OCI-LY1 (cell line): ENCODE data around the gene NDUFV1.
"Not testable (repeated sequence)": the region's sequence is repeated elsewhere in the genome, so short reads cannot be mapped to it uniquely, and the experiment has no call there.

Experiments used
- H2AFZ ChIP-seq: fragments of 200-600 bp; sonication (generic), shearing (Covaris generic); 2 replicates; pipeline ENCODE4 v1.6.0; 2014; ENCODE audit warnings: antibody characterized with exemption, mild to moderate bottlenecking, low read length
- H3F3A ChIP-seq: fragments of 200-600 bp; sonication (generic), shearing (Covaris generic); 2 replicates; pipeline ENCODE4 v1.6.0; 2014; ENCODE audit warnings: mild to moderate bottlenecking, antibody characterized with exemption, low read length, moderate library complexity; ENCODE audit not compliant: insufficient read depth
- H3K27ac ChIP-seq: fragments of 200-600 bp; sonication (generic); 2 replicates; pipeline ENCODE4 v1.5.1; 2014; ENCODE audit warnings: low read length, mixed run types, mild to moderate bottlenecking, low read depth; ENCODE audit not compliant: poor library complexity, severe bottlenecking
- H3K27me3 ChIP-seq: fragments of 200-600 bp; sonication (generic); 2 replicates; pipeline ENCODE4 v1.6.0; 2014; ENCODE audit warnings: antibody characterized with exemption, mild to moderate bottlenecking, low read length, moderate library complexity; ENCODE audit not compliant: insufficient read depth
- H3K36me3 ChIP-seq: fragments of 200-600 bp; sonication (generic); 2 replicates; pipeline ENCODE4 v1.6.1; 2014; ENCODE audit warnings: mild to moderate bottlenecking, antibody characterized with exemption, low read length, moderate library complexity, mixed read lengths; ENCODE audit not compliant: insufficient read depth
- H3K4me1 ChIP-seq: fragments of 200-600 bp; sonication (generic); 2 replicates; pipeline ENCODE4 v1.5.1; 2014; ENCODE audit warnings: mild to moderate bottlenecking, low read length, moderate library complexity; ENCODE audit not compliant: insufficient read depth, severe bottlenecking
- H3K4me2 ChIP-seq: fragments of 200-600 bp; sonication (generic), shearing (Covaris generic); 2 replicates; pipeline ENCODE4 v1.6.1; 2014; ENCODE audit warnings: low read length
- H3K4me3 ChIP-seq: fragments of 200-600 bp; sonication (generic); 2 replicates; pipeline ENCODE4 v1.5.1; 2014; ENCODE audit warnings: low read length, low read depth, mild to moderate bottlenecking, mixed read lengths; ENCODE audit not compliant: poor library complexity, severe bottlenecking
- H3K79me2 ChIP-seq: fragments of 200-600 bp; shearing (Covaris generic); 2 replicates; pipeline ENCODE4 v1.6.1; 2016; ENCODE audit warnings: mixed run types, low read length, mixed read lengths; ENCODE audit not compliant: insufficient read depth
- H3K9ac ChIP-seq: fragments of 200-600 bp; sonication (generic), shearing (Covaris generic); 2 replicates; pipeline ENCODE4 v1.6.1; 2014; ENCODE audit warnings: mild to moderate bottlenecking, low read length, mixed read lengths
- H3K9me2 ChIP-seq: fragments of 200-600 bp; sonication (generic), shearing (Covaris generic); 2 replicates; pipeline ENCODE4 v1.6.1; 2014; ENCODE audit warnings: low read depth, mild to moderate bottlenecking, low read length, mixed read lengths
- H3K9me3 ChIP-seq: fragments of 200-600 bp; shearing (Covaris generic); 2 replicates; pipeline ENCODE4 v1.6.1; 2014; ENCODE audit warnings: low read length, mixed read lengths
- H4K20me1 ChIP-seq: fragments of 200-600 bp; sonication (generic), shearing (Covaris generic); 2 replicates; pipeline ENCODE4 v1.6.0; 2016; ENCODE audit warnings: mild to moderate bottlenecking, low read length; ENCODE audit not compliant: insufficient read depth
- CTCF ChIP-seq: fragments of 200-600 bp; sonication (generic), shearing (Covaris generic); IDR thresholded peaks from 2 replicates; pipeline ENCODE4 v1.5.1; 2017; ENCODE audit warnings: mild to moderate bottlenecking, antibody characterized with exemption, low read length, moderate library complexity, mixed read lengths
- EZH2 ChIP-seq: fragments of 200-600 bp; sonication (generic), shearing (Covaris generic); IDR thresholded peaks from 2 replicates; pipeline ENCODE4 v1.8.0; 2017; ENCODE audit warnings: borderline replicate concordance, mixed run types, mild to moderate bottlenecking, antibody characterized with exemption, low read length, moderate library complexity, mixed read lengths

The NDUFV1 gene

DNA sequence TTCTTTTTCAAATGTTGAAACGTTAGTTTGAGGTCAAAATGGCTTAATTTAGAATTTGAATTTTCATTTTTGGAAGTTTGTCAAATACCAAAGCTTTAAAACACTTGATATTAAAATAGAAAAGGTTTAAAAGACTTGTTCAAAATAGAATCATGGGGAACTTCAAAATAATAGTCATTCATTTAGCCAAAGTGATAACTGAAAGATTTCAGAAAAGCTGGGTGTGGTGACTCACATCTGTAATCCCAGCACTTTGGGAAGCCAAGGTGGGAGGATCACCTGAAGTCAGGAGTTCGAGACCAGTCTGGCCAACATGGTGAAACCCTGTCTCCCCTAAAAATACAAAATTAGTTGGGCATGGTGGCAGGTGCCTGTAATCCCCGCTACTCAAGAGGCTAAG lies 12.3 kb upstream of the NDUFV1 start:
- Histone ChIP-seq H3K4me2 (no peak overlapping the region), H3K9ac (no peak overlapping the region), H3K27me3 (no peaks in the 10 kb centered on the region; the same call in 1 of the 2 replicates), H3K9me3 (0 out of 2 replicates have a peak, but pooled peaks cover 2% of the 10 kb centered on the region), H4K20me1 (no peaks in the 10 kb centered on the region), H3K27ac (no peak overlapping the region), H3K79me2 (no peaks in the 10 kb centered on the region), H3K4me1 (peaks cover under 1% of the 10 kb centered on the region), H3K4me3 (no peak overlapping the region), H3K9me2 (no peaks in the 10 kb centered on the region), H3F3A (no peaks in the 10 kb centered on the region), H2AFZ (no peak overlapping the region), H3K36me3 (no peaks in the 10 kb centered on the region; the same call in 1 of the 2 replicates)
- no peak for TF ChIP-seq EZH2
- TF ChIP-seq CTCF = no peak

GRCh38 chr11:67596753-67597300 lies 9.9 kb upstream of the NDUFV1 start:
- no peak overlapping the region for H3K4me2 ChIP-seq
- TF ChIP-seq CTCF (no peak), EZH2 (no peak)

DNA sequence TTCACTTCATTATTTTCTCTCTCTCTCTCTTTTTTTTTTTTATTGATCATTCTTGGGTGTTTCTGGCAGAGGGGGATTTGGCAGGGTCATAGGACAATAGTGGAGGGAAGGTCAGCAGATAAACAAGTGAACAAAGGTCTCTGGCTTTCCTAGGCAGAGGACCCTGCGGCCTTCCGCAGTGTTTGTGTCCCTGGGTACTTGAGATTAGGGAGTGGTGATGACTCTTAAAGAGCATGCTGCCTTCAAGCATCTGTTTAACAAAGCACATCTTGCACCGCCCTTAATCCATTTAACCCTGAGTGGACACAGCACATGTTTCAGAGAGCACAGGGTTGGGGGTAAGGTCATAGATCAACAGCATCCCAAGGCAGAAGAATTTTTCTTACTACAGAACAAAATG lies 9.3 kb upstream of the NDUFV1 start:
- H3F3A ChIP-seq, H3K9ac ChIP-seq, H3K4me3 ChIP-seq, H2AFZ ChIP-seq, H3K36me3 ChIP-seq, H3K9me2 ChIP-seq, H4K20me1 ChIP-seq, H3K27me3 ChIP-seq, H3K79me2 ChIP-seq, H3K4me2 ChIP-seq, H3K27ac ChIP-seq, H3K9me3 ChIP-seq: not testable (repeated sequence)
- H3K4me1 ChIP-seq = peaks cover 18% of the 10 kb centered on the region

More at GRCh38 chr11:67596753-67597300, 9.9 kb upstream of the NDUFV1 start:
- peaks cover 18% of the 10 kb centered on the region for H3K4me1 ChIP-seq
- no peak overlapping the region for H2AFZ ChIP-seq
- no peaks in the 10 kb centered on the region for H3F3A ChIP-seq
- H3K9me3 ChIP-seq = 0 out of 2 replicates have a peak, but pooled peaks cover 2% of the 10 kb centered on the region
- no peaks in the 10 kb centered on the region; the same call in 1 of the 2 replicates for H3K36me3 ChIP-seq
- no peak overlapping the region for H3K27ac ChIP-seq
- H3K9me2 ChIP-seq = no peaks in the 10 kb centered on the region
- H3K4me3 ChIP-seq = no peak overlapping the region
- no peaks in the 10 kb centered on the region; the same call in 1 of the 2 replicates for H3K27me3 ChIP-seq
- H3K79me2 ChIP-seq = no peaks in the 10 kb centered on the region
- H4K20me1 ChIP-seq = no peaks in the 10 kb centered on the region
- H3K9ac ChIP-seq = no peak overlapping the region

DNA sequence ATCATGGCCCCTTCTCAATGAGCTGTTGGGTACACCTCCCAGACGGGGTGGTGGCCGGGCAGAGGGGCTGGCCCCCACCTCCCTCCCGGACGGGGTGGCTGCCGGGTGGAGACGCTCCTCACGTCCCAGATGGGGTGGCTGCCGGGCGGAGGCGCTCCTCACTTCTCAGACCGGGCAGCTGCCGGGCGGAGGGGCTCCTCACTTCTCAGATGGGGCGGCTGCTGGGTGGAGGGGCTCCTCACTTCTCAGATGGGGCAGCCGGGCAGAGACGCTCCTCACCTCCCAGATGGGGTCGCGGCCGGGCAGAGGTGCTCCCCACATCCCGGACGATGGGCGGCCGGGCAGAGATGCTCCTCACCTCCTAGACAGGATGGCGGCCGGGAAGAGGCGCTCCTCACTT lies 8.8 kb upstream of the NDUFV1 start:
- not testable (repeated sequence) for H3K79me2 ChIP-seq, H3K36me3 ChIP-seq, H3K9me2 ChIP-seq, H3K9me3 ChIP-seq, H4K20me1 ChIP-seq, H2AFZ ChIP-seq, H3K27ac ChIP-seq, H3K4me3 ChIP-seq, H3K4me2 ChIP-seq, H3K27me3 ChIP-seq, H3K9ac ChIP-seq, H3F3A ChIP-seq
- peaks cover 18% of the 10 kb centered on the region for H3K4me1 ChIP-seq
